Liver (tissue), 9 donors: ENCODE measurements around the gene LDB2. TPM values are rescaled to one million over a fixed set of nuclear protein-coding genes. Genes with fewer than 3 reads are reported as not detected.

Experiments used
- DNase-seq: peaks from one replicate; pipeline ENCODE4 v3.0.0-alpha.2; 2017; ENCODE audit warnings: low spot score
- H3K27ac ChIP-seq, 2 donors: one replicate each; pipeline ENCODE4 v1.7.0; 2013; ENCODE audit warnings: inconsistent platforms in 2 of 2, low read length in 2 of 2, control low read depth in 1 of 2, low read depth in 1 of 2, mild to moderate bottlenecking in 1 of 2
- H3K27me3 ChIP-seq, 4 donors: one replicate each; pipeline versions ENCODE4 v1.6.1 to v1.7.0; 2013; ENCODE audit warnings: low read length in 3 of 4, inconsistent platforms in 1 of 4, mild to moderate bottlenecking in 1 of 4, moderate library complexity in 1 of 4; ENCODE audit not compliant: control insufficient read depth in 4 of 4, insufficient read depth in 4 of 4
- H3K36me3 ChIP-seq, 4 donors: one replicate each; pipeline versions ENCODE4 v1.6.1 to v1.7.0; 2013; ENCODE audit warnings: low read length in 3 of 4, mild to moderate bottlenecking in 3 of 4, low read depth in 1 of 4, moderate library complexity in 1 of 4; ENCODE audit not compliant: control insufficient read depth in 4 of 4, insufficient read depth in 3 of 4
- H3K4me1 ChIP-seq, 4 donors: one replicate each; pipeline versions ENCODE4 v1.6.1 to v1.7.0; 2013; ENCODE audit warnings: low read length in 3 of 4, mild to moderate bottlenecking in 3 of 4, moderate library complexity in 1 of 4; ENCODE audit not compliant: control insufficient read depth in 4 of 4, insufficient read depth in 4 of 4
- H3K4me3 ChIP-seq, 3 donors: one replicate each; pipeline versions ENCODE4 v1.6.1 to v1.7.0; 2013; ENCODE audit warnings: low read length in 3 of 3, control low read depth in 1 of 3, low read depth in 1 of 3, mild to moderate bottlenecking in 1 of 3
- H3K9ac ChIP-seq, 2 donors: one replicate each; pipeline ENCODE4 v1.7.0; 2013; ENCODE audit warnings: low read length in 2 of 2, mild to moderate bottlenecking in 2 of 2, moderate library complexity in 2 of 2, control low read depth in 1 of 2, low read depth in 1 of 2
- H3K9me3 ChIP-seq, 4 donors: one replicate each; pipeline versions ENCODE4 v1.6.1 to v1.7.0; 2013; ENCODE audit warnings: low read length in 3 of 4; ENCODE audit not compliant: control insufficient read depth in 4 of 4
- EGR1 ChIP-seq, 2 donors: IDR thresholded peaks; 2 replicates each; pipeline ENCODE4 v1.6.1; 2016 to 2018; ENCODE audit warnings: antibody characterized with exemption in 2 of 2, low read depth in 2 of 2
- FOXA1 ChIP-seq: IDR thresholded peaks from 2 replicates; pipeline ENCODE4 v1.6.1; 2016; ENCODE audit warnings: antibody characterized with exemption
- FOXA2 ChIP-seq: IDR thresholded peaks from 2 replicates; pipeline ENCODE4 v1.6.1; 2016; ENCODE audit warnings: antibody characterized with exemption
- GABPA ChIP-seq, 2 donors: IDR thresholded peaks in 1 of 2; conservative IDR thresholded peaks in 1 of 2; 2 replicates each; pipeline ENCODE4 v1.6.1; 2016; ENCODE audit warnings: antibody characterized with exemption in 2 of 2, mild to moderate bottlenecking in 1 of 2, moderate library complexity in 1 of 2
- HNF4A ChIP-seq, 2 donors: conservative IDR thresholded peaks; 2 replicates each; pipeline ENCODE4 v1.6.1; 2016; ENCODE audit warnings: antibody characterized with exemption in 2 of 2, mild to moderate bottlenecking in 2 of 2
- HNF4G ChIP-seq: IDR thresholded peaks from 2 replicates; pipeline ENCODE4 v1.6.1; 2016; ENCODE audit warnings: antibody characterized with exemption
- JUND ChIP-seq, 2 donors: IDR thresholded peaks; 2 replicates each; pipeline ENCODE4 v1.6.1; 2016; ENCODE audit warnings: antibody characterized with exemption in 2 of 2
- MAX ChIP-seq: IDR thresholded peaks from 2 replicates; pipeline ENCODE4 v1.6.1; 2016; ENCODE audit warnings: antibody characterized with exemption
- RAD21 ChIP-seq, 2 donors: IDR thresholded peaks; 2 replicates each; pipeline ENCODE4 v1.6.1; 2016; ENCODE audit warnings: antibody characterized with exemption in 2 of 2, mild to moderate bottlenecking in 2 of 2
- REST ChIP-seq: IDR thresholded peaks from 2 replicates; pipeline ENCODE4 v1.6.1; 2016; ENCODE audit warnings: antibody characterized with exemption, mild to moderate bottlenecking
- RXRA ChIP-seq, 2 donors: IDR thresholded peaks; 2 replicates each; pipeline ENCODE4 v1.6.1; 2017 to 2018; ENCODE audit warnings: antibody characterized with exemption in 2 of 2, mild to moderate bottlenecking in 1 of 2
- SP1 ChIP-seq: IDR thresholded peaks from 2 replicates; pipeline ENCODE4 v1.6.1; 2018; ENCODE audit warnings: antibody characterized with exemption, mild to moderate bottlenecking
- TAF1 ChIP-seq: conservative IDR thresholded peaks from 2 replicates; pipeline ENCODE4 v1.6.1; 2016; ENCODE audit warnings: antibody characterized with exemption, mild to moderate bottlenecking
- YY1 ChIP-seq: IDR thresholded peaks from 2 replicates; pipeline ENCODE4 v1.6.1; 2016; ENCODE audit warnings: antibody characterized with exemption, mild to moderate bottlenecking
- ZBTB33 ChIP-seq: IDR thresholded peaks from 2 replicates; pipeline ENCODE4 v1.6.1; 2016; ENCODE audit warnings: antibody characterized with exemption
- WGBS: extraction: QIAGEN DNeasy Blood & Tissue Kit; methylation state at CpG from one replicate; pipeline ENCODE4 v1.1.7; 2013; 5-methylcytosine and 5-hydroxymethylcytosine counted together
- polyA plus RNA-seq, 2 donors: library from polyadenylated mRNA; stranded (reverse) in 1 of 2; unstranded in 1 of 2; fragments of 200-250 nt in 1 of 2; fragments of >200 nt in 1 of 2; fragmentation: Nextera tagmentation in 1 of 2; extraction: Ambion mirVana in 1 of 2; gene quantifications; one replicate each; pipeline versions ENCODE4 v1.2.1 to v1.2.3, GENCODE V29; 2013 to 2015
- total RNA-seq, 2 donors: library from RNA; depleted of rRNA; stranded (reverse); fragments of >200 nt; gene quantifications; one replicate each; pipeline ENCODE4 v1.2.3, GENCODE V29; 2014
- donor health status: healthy.
- donor health status: healthy.
- donor health status: healthy.
- donor health status: healthy.
- donor health status: healthy.

LDB2 gene
- total and polyA plus RNA-seq, 4 donors: 7.4 to 31.9 (median 16.8) TPM

DNA sequence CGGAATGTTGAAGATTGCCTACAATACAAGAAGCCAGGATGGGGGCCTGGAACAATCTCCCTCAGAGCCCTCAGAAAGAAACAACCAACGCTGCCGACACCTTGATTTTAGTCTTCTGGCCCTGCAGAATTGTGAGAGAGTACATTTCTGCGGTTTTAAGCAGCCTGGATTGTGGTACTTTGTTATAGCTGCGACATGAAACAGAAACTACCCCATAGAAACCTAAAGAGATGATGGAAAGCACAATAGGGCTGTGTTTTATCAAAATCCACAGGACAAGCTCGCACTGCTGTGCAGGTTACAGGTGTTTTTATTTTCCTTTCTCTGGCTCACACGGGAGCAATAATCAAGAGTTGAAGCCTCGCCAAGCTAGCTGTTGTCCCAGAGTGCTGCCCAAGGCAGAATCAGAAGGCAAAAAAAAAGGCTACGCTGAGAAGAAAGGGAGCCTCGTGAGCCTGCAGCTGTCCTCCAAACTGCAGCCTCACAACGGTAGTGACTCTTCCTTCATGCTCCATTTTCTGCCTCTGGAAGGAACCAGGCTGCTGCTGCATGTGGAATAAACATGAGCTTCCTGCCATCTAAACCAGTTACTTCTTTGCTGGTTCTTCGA, 232.4 kb downstream of the LDB2 start:
- no peaks in the 10 kb centered on the region for H3K4me1 ChIP-seq
- WGBS: 80% methylated on average over 12 of the region's 12 CpGs
- H3K36me3 ChIP-seq: no peaks in the 10 kb centered on the region
- DNase-seq: no peak
- H3K27me3 ChIP-seq: peaks cover 0 to 3% (median 0%) of the 10 kb centered on the region in 4 donors
- TF ChIP-seq HNF4A (conservative IDR thresholded peaks at IDR 0.05) (no peak), YY1 (no peak), ZBTB33 (no peak), TAF1 (no peak), HNF4G (no peak), MAX (no peak), RAD21 (IDR thresholded peaks at IDR 0.05) (no peak), GABPA (IDR thresholded peaks at IDR 0.05 in 1 of 2, conservative IDR thresholded peaks at IDR 0.05 in 1 of 2) (no peak), RXRA (IDR thresholded peaks at IDR 0.05) (no peak), SP1 (no peak), JUND (IDR thresholded peaks at IDR 0.05) (no peak), EGR1 (IDR thresholded peaks at IDR 0.05; ENCODE audit: low read depth in 2 of 2) (no peak), REST (no peak), FOXA1 (no peak), FOXA2 (no peak)
- H3K9me3 ChIP-seq: no peaks in the 10 kb centered on the region
- H3K27ac ChIP-seq: no peak overlapping the region
- no peak overlapping the region for H3K4me3 ChIP-seq
- no peak overlapping the region for H3K9ac ChIP-seq

GRCh38 chr4:16663732-16664131, 234.7 kb downstream of the LDB2 start:
- peaks cover 0 to 3% (median 0%) of the 10 kb centered on the region in 4 donors for H3K27me3 ChIP-seq
- H3K9me3 ChIP-seq: no peaks in the 10 kb centered on the region
- no peak overlapping the region for H3K9ac ChIP-seq
- H3K4me1 ChIP-seq: no peaks in the 10 kb centered on the region
- H3K36me3 ChIP-seq: no peaks in the 10 kb centered on the region
- H3K27ac ChIP-seq: no peak overlapping the region
- no peak for TF ChIP-seq HNF4A (conservative IDR thresholded peaks at IDR 0.05)
- no peak for TF ChIP-seq HNF4G
- no peak overlapping the region for H3K4me3 ChIP-seq
- DNase-seq: no peak
